ENCODE results near the gene APOE.
"Not testable (repeated sequence)": the region's sequence is repeated elsewhere in the genome, so short reads cannot be mapped to it uniquely, and the experiment has no call there.

The APOE gene

GRCh38 chr19:44882063-44882462 lies 23.5 kb upstream of the APOE start:
- Histone ChIP-seq H4K20me1 (ENCODE audit: insufficient read depth, low read length) (no peaks in the 10 kb centered on the region), H3K27ac (ENCODE audit: low read depth, low read length, poor library complexity, severe bottlenecking) (no peak overlapping the region), H3K4me1 (ENCODE audit: insufficient read depth, low read length, severe bottlenecking) (no peaks in the 10 kb centered on the region), H3K79me2 (ENCODE audit: insufficient read depth, low read length) (no peaks in the 10 kb centered on the region), H3K9me2 (ENCODE audit: low read depth, low read length) (no peaks in the 10 kb centered on the region), H3K9ac (ENCODE audit: low read length) (no peak overlapping the region), H3K27me3 (ENCODE audit: insufficient read depth, low read length) (peaks cover 17% of the 10 kb centered on the region), H3K36me3 (ENCODE audit: insufficient read depth, low read length) (no peaks in the 10 kb centered on the region), H2AFZ (ENCODE audit: low read length) (no peak overlapping the region), H3K9me3 (ENCODE audit: low read length) (no peaks in the 10 kb centered on the region), H3K4me2 (ENCODE audit: low read length) (no peak overlapping the region), H3K4me3 (ENCODE audit: low read depth, low read length, poor library complexity, severe bottlenecking) (no peak overlapping the region), H3F3A (ENCODE audit: insufficient read depth, low read length) (no peaks in the 10 kb centered on the region)
- TF ChIP-seq EZH2 (IDR thresholded peaks at IDR 0.05; ENCODE audit: borderline replicate concordance, low read length) = no peak
- TF ChIP-seq CTCF (IDR thresholded peaks at IDR 0.05; ENCODE audit: low read length) = no peak

DNA sequence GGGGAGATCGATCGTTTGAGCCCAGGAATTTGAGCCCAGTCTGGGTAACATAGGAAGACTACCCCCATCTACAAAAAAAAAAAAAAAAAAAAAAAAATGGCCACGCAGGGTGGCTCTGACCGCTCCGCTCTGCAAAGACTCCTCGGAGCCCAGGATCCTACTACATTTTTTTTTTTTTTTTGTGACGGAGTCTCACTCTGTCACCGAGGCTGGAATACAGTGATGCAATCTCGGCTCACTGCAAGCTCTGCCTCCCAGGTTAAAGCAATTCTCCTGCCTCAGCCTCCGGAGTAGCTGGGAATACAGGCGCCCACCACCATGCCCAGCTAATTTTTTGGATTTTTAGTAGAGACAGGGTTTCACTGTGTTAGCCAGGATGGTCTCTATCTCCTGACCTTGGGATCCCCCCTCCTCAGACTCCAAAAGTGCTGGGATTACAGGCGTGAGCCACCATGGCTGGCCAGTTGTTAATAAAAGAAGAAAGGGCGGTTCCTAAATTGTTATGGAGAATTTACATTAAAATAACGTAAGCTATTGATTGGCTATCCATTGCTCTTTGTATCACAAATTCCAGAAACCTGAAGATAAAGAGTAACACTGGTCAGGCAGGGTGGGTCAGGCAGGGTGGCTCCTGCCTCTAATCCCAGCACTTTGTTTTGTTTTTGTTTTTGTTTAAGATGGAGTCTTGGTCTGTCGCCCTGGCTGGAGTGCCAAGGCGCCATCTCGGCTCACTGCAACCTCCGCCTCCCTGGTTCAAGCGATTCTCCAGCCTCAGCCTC lies 22.8 kb upstream of the APOE start:
- not testable (repeated sequence) for H3K9me2 ChIP-seq (ENCODE audit: low read depth, low read length); H3K27ac ChIP-seq (ENCODE audit: low read depth, low read length, poor library complexity, severe bottlenecking); H3K9me3 ChIP-seq (ENCODE audit: low read length); H3K4me3 ChIP-seq (ENCODE audit: low read depth, low read length, poor library complexity, severe bottlenecking); H2AFZ ChIP-seq (ENCODE audit: low read length); H3K79me2 ChIP-seq (ENCODE audit: insufficient read depth, low read length); H3K9ac ChIP-seq (ENCODE audit: low read length); H3F3A ChIP-seq (ENCODE audit: insufficient read depth, low read length); H3K4me2 ChIP-seq (ENCODE audit: low read length); H3K4me1 ChIP-seq (ENCODE audit: insufficient read depth, low read length, severe bottlenecking); H3K36me3 ChIP-seq (ENCODE audit: insufficient read depth, low read length); H4K20me1 ChIP-seq (ENCODE audit: insufficient read depth, low read length)
- H3K27me3 ChIP-seq (ENCODE audit: insufficient read depth, low read length) = peaks cover 17% of the 10 kb centered on the region

DNA sequence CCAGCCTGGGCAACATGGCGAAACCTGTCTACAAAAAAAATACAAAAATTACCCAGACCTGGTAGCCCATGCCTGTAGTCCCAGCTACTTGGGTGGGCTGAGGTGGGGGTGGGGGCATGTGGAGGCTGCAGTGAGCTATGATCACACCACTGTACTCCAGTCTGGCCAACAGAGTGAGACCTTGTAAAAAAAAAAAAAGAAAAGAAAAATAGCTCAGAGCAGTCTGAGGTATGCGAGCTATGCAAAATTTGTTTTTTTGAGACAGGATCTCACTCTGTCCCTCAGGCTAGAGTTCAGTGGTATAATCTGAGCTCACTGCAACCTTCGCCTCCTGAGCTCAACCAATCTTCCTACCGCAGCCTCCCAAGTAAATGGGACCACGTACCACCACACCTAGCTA lies 21.7 kb upstream of the APOE start:
- Histone ChIP-seq H3K4me2 (ENCODE audit: low read length) (no peak overlapping the region), H3K9me3 (ENCODE audit: low read length) (no peaks in the 10 kb centered on the region), H3K4me3 (ENCODE audit: low read depth, low read length, poor library complexity, severe bottlenecking) (no peak overlapping the region), H3K36me3 (ENCODE audit: insufficient read depth, low read length) (no peaks in the 10 kb centered on the region), H3K9ac (ENCODE audit: low read length) (no peak overlapping the region), H3K4me1 (ENCODE audit: insufficient read depth, low read length, severe bottlenecking) (no peaks in the 10 kb centered on the region), H4K20me1 (ENCODE audit: insufficient read depth, low read length) (no peaks in the 10 kb centered on the region), H3K27ac (ENCODE audit: low read depth, low read length, poor library complexity, severe bottlenecking) (no peak overlapping the region), H3F3A (ENCODE audit: insufficient read depth, low read length) (no peaks in the 10 kb centered on the region), H3K79me2 (ENCODE audit: insufficient read depth, low read length) (no peaks in the 10 kb centered on the region), H3K27me3 (ENCODE audit: insufficient read depth, low read length) (peaks cover 14% of the 10 kb centered on the region), H2AFZ (ENCODE audit: low read length) (no peak overlapping the region), H3K9me2 (ENCODE audit: low read depth, low read length) (no peaks in the 10 kb centered on the region)
- TF ChIP-seq EZH2 (IDR thresholded peaks at IDR 0.05; ENCODE audit: borderline replicate concordance, low read length) (no peak), CTCF (IDR thresholded peaks at IDR 0.05; ENCODE audit: low read length) (no peak)

- Histone ChIP-seq H2AFZ (ENCODE audit: low read length) (no peak overlapping the region), H3K27ac (ENCODE audit: low read depth, low read length, poor library complexity, severe bottlenecking) (no peak overlapping the region), H3K4me1 (ENCODE audit: insufficient read depth, low read length, severe bottlenecking) (peaks cover under 1% of the 10 kb centered on the region), H3K36me3 (ENCODE audit: insufficient read depth, low read length) (no peaks in the 10 kb centered on the region), H3K79me2 (ENCODE audit: insufficient read depth, low read length) (no peaks in the 10 kb centered on the region), H3K27me3 (ENCODE audit: insufficient read depth, low read length) (peaks cover 10% of the 10 kb centered on the region), H3F3A (ENCODE audit: insufficient read depth, low read length) (no peaks in the 10 kb centered on the region), H3K9me3 (ENCODE audit: low read length) (no peaks in the 10 kb centered on the region), H3K4me3 (ENCODE audit: low read depth, low read length, poor library complexity, severe bottlenecking) (no peak overlapping the region), H4K20me1 (ENCODE audit: insufficient read depth, low read length) (no peaks in the 10 kb centered on the region), H3K4me2 (ENCODE audit: low read length) (no peak overlapping the region), H3K9ac (ENCODE audit: low read length) (no peak overlapping the region), H3K9me2 (ENCODE audit: low read depth, low read length) (no peaks in the 10 kb centered on the region)
- TF ChIP-seq CTCF (IDR thresholded peaks at IDR 0.05; ENCODE audit: low read length) = no peak
- no peak for TF ChIP-seq EZH2 (IDR thresholded peaks at IDR 0.05; ENCODE audit: borderline replicate concordance, low read length)
These were observed 21.0 kb upstream of the APOE start for GRCh38 chr19:44884566-44884965.
